Mesenchymal stem cell (in vitro differentiated cells and primary cell): ENCODE measurements around the gene CLCN3.

Experiments used
- DNase-seq: peaks from one replicate; pipeline ENCODE4 v3.0.0-alpha.2; 2013
- H2AFZ ChIP-seq: one replicate; pipeline ENCODE4 v1.6.1; 2013; ENCODE audit warnings: low read depth, mild to moderate bottlenecking, control low read depth, inconsistent platforms, low read length, moderate library complexity
- H2AK5ac ChIP-seq: 2 replicates; pipeline ENCODE4 v1.6.1; 2013; ENCODE audit warnings: low read length, moderate library complexity, mild to moderate bottlenecking, inconsistent platforms; ENCODE audit not compliant: severe bottlenecking
- H2BK120ac ChIP-seq: one replicate; pipeline ENCODE4 v1.6.1; 2013; ENCODE audit warnings: low read depth, mild to moderate bottlenecking, inconsistent platforms, low read length, moderate library complexity
- H2BK12ac ChIP-seq, 2 experiments: one replicate each; pipeline ENCODE4 v1.6.1; 2013; ENCODE audit warnings: inconsistent platforms in 2 of 2, low read length in 2 of 2, mild to moderate bottlenecking in 2 of 2, moderate library complexity in 2 of 2, control low read depth in 1 of 2
- H2BK15ac ChIP-seq: one replicate; pipeline ENCODE4 v1.6.1; 2013; ENCODE audit warnings: mild to moderate bottlenecking, low read depth, inconsistent platforms; ENCODE audit not compliant: poor library complexity, severe bottlenecking
- H2BK5ac ChIP-seq: 2 replicates; pipeline ENCODE4 v1.6.1; 2013; ENCODE audit warnings: low read depth, mild to moderate bottlenecking, low read length, control low read depth, inconsistent platforms; ENCODE audit not compliant: poor library complexity, severe bottlenecking
- H3K14ac ChIP-seq, 2 experiments: one replicate each; pipeline ENCODE4 v1.6.1; 2013; ENCODE audit warnings: inconsistent platforms in 2 of 2, low read length in 2 of 2, control low read depth in 1 of 2, mild to moderate bottlenecking in 1 of 2, moderate library complexity in 1 of 2
- H3K18ac ChIP-seq, 2 experiments: one replicate each; pipeline ENCODE4 v1.6.1; 2013; ENCODE audit warnings: inconsistent platforms in 2 of 2, low read length in 2 of 2, control low read depth in 1 of 2, low read depth in 1 of 2, mild to moderate bottlenecking in 1 of 2
- H3K23ac ChIP-seq, 2 experiments: one replicate each; pipeline ENCODE4 v1.6.1; 2013; ENCODE audit warnings: inconsistent platforms in 2 of 2, low read length in 2 of 2, mild to moderate bottlenecking in 2 of 2, moderate library complexity in 2 of 2, control low read depth in 1 of 2
- H3K27ac ChIP-seq: 2 replicates; pipeline ENCODE4 v1.5.1; 2013; ENCODE audit warnings: mild to moderate bottlenecking, moderate library complexity, low read length, control low read depth, inconsistent platforms; ENCODE audit not compliant: poor library complexity, severe bottlenecking
- H3K27me3 ChIP-seq, 2 experiments: 2 replicates each; pipeline versions ENCODE4 v1.6.1 to v1.7.0; 2013; ENCODE audit warnings: low read length in 2 of 2, mild to moderate bottlenecking in 2 of 2, moderate library complexity in 2 of 2, control low read depth in 1 of 2, inconsistent platforms in 1 of 2; ENCODE audit not compliant: control insufficient read depth in 1 of 2, insufficient read depth in 1 of 2
- H3K36me3 ChIP-seq, 2 experiments: 2 replicates each; pipeline versions ENCODE4 v1.6.1 to v1.7.0; 2013; ENCODE audit warnings: low read length in 2 of 2, control low read depth in 1 of 2, inconsistent platforms in 1 of 2, low read depth in 1 of 2, mild to moderate bottlenecking in 1 of 2; ENCODE audit not compliant: insufficient read depth in 2 of 2, control insufficient read depth in 1 of 2
- H3K4ac ChIP-seq, 2 experiments: one replicate each; pipeline ENCODE4 v1.6.1; 2013; ENCODE audit warnings: inconsistent platforms in 2 of 2, low read length in 2 of 2, mild to moderate bottlenecking in 2 of 2, moderate library complexity in 2 of 2, control low read depth in 1 of 2, low read depth in 1 of 2
- H3K4me1 ChIP-seq: 2 replicates; pipeline ENCODE4 v1.6.1; 2013; ENCODE audit warnings: low read depth, low read length, control low read depth; ENCODE audit not compliant: control insufficient read depth, insufficient read depth
- H3K4me2 ChIP-seq: 2 replicates; pipeline ENCODE4 v1.6.1; 2013; ENCODE audit warnings: low read length, mild to moderate bottlenecking, inconsistent platforms; ENCODE audit not compliant: poor library complexity, severe bottlenecking
- H3K4me3 ChIP-seq, 2 experiments: 2 replicates each; pipeline versions ENCODE4 v1.5.1 to v1.7.0; 2013; ENCODE audit warnings: low read length in 2 of 2, mild to moderate bottlenecking in 2 of 2, control low read depth in 1 of 2, low read depth in 1 of 2; ENCODE audit not compliant: insufficient read depth in 1 of 2
- H3K79me1 ChIP-seq: replicated peaks from 2 replicates; pipeline ENCODE4 v1.6.1; 2013; ENCODE audit warnings: mild to moderate bottlenecking, control low read depth, low read length, inconsistent platforms; ENCODE audit not compliant: poor library complexity, severe bottlenecking
- H3K9ac ChIP-seq: 2 replicates; pipeline ENCODE4 v1.7.0; 2013; ENCODE audit warnings: mild to moderate bottlenecking, low read length, moderate library complexity
- H3K9me3 ChIP-seq: 2 replicates; pipeline ENCODE4 v1.7.0; 2013; ENCODE audit warnings: mild to moderate bottlenecking, low read length; ENCODE audit not compliant: control insufficient read depth
- H4K8ac ChIP-seq: one replicate; pipeline ENCODE4 v1.6.1; 2013; ENCODE audit warnings: inconsistent platforms, mild to moderate bottlenecking, low read length, moderate library complexity
- H4K91ac ChIP-seq: one replicate; pipeline ENCODE4 v1.6.1; 2013; ENCODE audit warnings: mild to moderate bottlenecking, low read length, inconsistent platforms
- WGBS: methylation state at CpG from one replicate; pipeline ENCODE4 v1.1.7; 2013; ENCODE audit warnings: mixed read lengths; 5-methylcytosine and 5-hydroxymethylcytosine counted together

Gene CLCN3

GRCh38 chr4:169745291-169745690 lies 124.9 kb downstream of the CLCN3 start:
- Histone ChIP-seq H3K4me1 (peaks cover 6% of the 10 kb centered on the region), H2AK5ac (no peak overlapping the region), H2AFZ (no peak overlapping the region), H3K23ac (no peak overlapping the region), H4K8ac (no peak overlapping the region), H3K9ac (no peak overlapping the region), H3K4me3 (peak overlapping the region in 1 of 2 experiments; percentile 36), H3K9me3 (no peaks in the 10 kb centered on the region), H2BK12ac (peak overlapping the region in 1 of 2 experiments; percentile 25), H2BK5ac (no peak overlapping the region), H3K4me2 (no peak overlapping the region), H3K27ac (no peak overlapping the region), H3K27me3 (no peaks in the 10 kb centered on the region), H2BK120ac (no peak overlapping the region), H3K4ac (no peak overlapping the region), H3K18ac (no peak overlapping the region), H3K14ac (no peak overlapping the region), H2BK15ac (no peak overlapping the region), H3K36me3 (peaks cover 14 to 44% of the 10 kb centered on the region in 2 experiments), H4K91ac (no peak overlapping the region), H3K79me1 (peaks cover 14% of the 10 kb centered on the region)
- 94% methylated on average over 1 of the region's 1 CpG for WGBS
- DNase-seq, result peak; percentile 57

- peak overlapping the region in 1 of 2 experiments; percentile 93 for H3K4ac ChIP-seq
- no peaks in the 10 kb centered on the region for H3K27me3 ChIP-seq
- peak overlapping the region; percentile 70 for H3K4me2 ChIP-seq
- 8% methylated on average over 13 of the region's 13 CpGs for WGBS
- H3K36me3 ChIP-seq, result peaks cover 3 to 13% of the 10 kb centered on the region in 2 experiments
- no peak overlapping the region for H3K23ac ChIP-seq
- no peak overlapping the region for H2AK5ac ChIP-seq
- H2BK15ac ChIP-seq, result no peak overlapping the region
- no peak overlapping the region for H2BK5ac ChIP-seq
- peak overlapping the region; percentile 16 to 88 for H3K18ac ChIP-seq
- H2BK12ac ChIP-seq, result no peak overlapping the region
- no peaks in the 10 kb centered on the region for H3K4me1 ChIP-seq
- H3K14ac ChIP-seq, result no peak overlapping the region
- peak overlapping the region; percentile 16 for H3K27ac ChIP-seq
- peak overlapping the region; percentile 91 for H3K9ac ChIP-seq
- peak; percentile 16 for DNase-seq
- no peak overlapping the region for H4K91ac ChIP-seq
- no peaks in the 10 kb centered on the region for H3K9me3 ChIP-seq
- H2BK120ac ChIP-seq, result no peak overlapping the region
- H3K4me3 ChIP-seq, result peak overlapping the region; percentile 77 to 96
- peak overlapping the region; percentile 74 for H4K8ac ChIP-seq
- peaks cover 10% of the 10 kb centered on the region for H3K79me1 ChIP-seq
- no peak overlapping the region for H2AFZ ChIP-seq
These were observed 136.7 kb downstream of the CLCN3 start for GRCh38 chr4:169756971-169757574.

GRCh38 chr4:169757575-169758184 lies 137.3 kb downstream of the CLCN3 start, which contains the start of gene HPF1:
Gene HPF1 (minus strand): TSS chr4:169757944. CDS start chr4:169757877, 67 bp downstream.
- peak within 1 kb of the TSS in 1 of 2 experiments; percentile 54 for H3K23ac ChIP-seq
- peak within 1 kb of the TSS; percentile 70 for H3K4me2 ChIP-seq
- peak within 1 kb of the TSS; percentile 16 to 88 for H3K18ac ChIP-seq
- peak within 1 kb of the TSS; percentile 19 for H4K91ac ChIP-seq
- H2AFZ ChIP-seq, result no peak within 1 kb of the TSS
- H2BK15ac ChIP-seq, result no peak within 1 kb of the TSS
- H2BK120ac ChIP-seq, result no peak within 1 kb of the TSS
- H3K9ac ChIP-seq, result peak within 1 kb of the TSS; percentile 91
- H2BK12ac ChIP-seq, result no peak within 1 kb of the TSS
- peak within 1 kb of the TSS in 1 of 2 experiments; percentile 93 for H3K4ac ChIP-seq
- no peak within 1 kb of the TSS for H3K14ac ChIP-seq
- peak within 1 kb of the TSS; percentile 77 to 96 for H3K4me3 ChIP-seq
- peak; percentile 84 for DNase-seq
- H2AK5ac ChIP-seq, result no peak within 1 kb of the TSS
- peak within 1 kb of the TSS; percentile 74 for H4K8ac ChIP-seq
- peak within 1 kb of the TSS; percentile 16 for H3K27ac ChIP-seq
- H2BK5ac ChIP-seq, result no peak within 1 kb of the TSS
- H3K9me3 ChIP-seq, result no peaks in the 10 kb centered on the region
- H3K27me3 ChIP-seq, result no peaks in the 10 kb centered on the region
- peaks cover 3 to 7% of the 10 kb centered on the region in 2 experiments for H3K36me3 ChIP-seq
- H3K79me1 ChIP-seq, result peaks cover 10% of the 10 kb centered on the region
- under 1% methylated on average over 46 of the region's 46 CpGs for WGBS
- no peaks in the 10 kb centered on the region for H3K4me1 ChIP-seq

- Histone ChIP-seq H2BK5ac (no peak overlapping the region), H3K4me1 (no peaks in the 10 kb centered on the region), H3K4me2 (no peak overlapping the region), H3K79me1 (peaks cover 6% of the 10 kb centered on the region), H2BK15ac (no peak overlapping the region), H2AFZ (no peak overlapping the region), H3K9me3 (no peaks in the 10 kb centered on the region), H3K27ac (no peak overlapping the region), H3K36me3 (peaks cover 0 to 2% of the 10 kb centered on the region in 2 experiments), H4K8ac (no peak overlapping the region), H4K91ac (no peak overlapping the region), H3K9ac (peak overlapping the region; percentile 91), H2BK12ac (no peak overlapping the region), H3K18ac (no peak overlapping the region), H3K23ac (no peak overlapping the region), H2AK5ac (no peak overlapping the region), H3K14ac (no peak overlapping the region), H3K4ac (no peak overlapping the region), H3K4me3 (peak overlapping the region in 1 of 2 experiments; percentile 96), H3K27me3 (no peaks in the 10 kb centered on the region), H2BK120ac (no peak overlapping the region)
- no peak for DNase-seq
- WGBS, result 91% methylated on average over 11 of the region's 11 CpGs
These were observed 138.1 kb downstream of the CLCN3 start for GRCh38 chr4:169758401-169758962.
